NCI-H748 (cell line): ENCODE data around the gene POLH.
"Not testable (repeated sequence)": the region's sequence is repeated elsewhere in the genome, so short reads cannot be mapped to it uniquely, and the experiment has no call there.

ENCODE experiments used
- DNase-seq: peaks from one replicate; lab custom pipeline; 2025; ENCODE audit not compliant: unreplicated experiment; lab: John Stamatoyannopoulos, UW

POLH gene

DNA sequence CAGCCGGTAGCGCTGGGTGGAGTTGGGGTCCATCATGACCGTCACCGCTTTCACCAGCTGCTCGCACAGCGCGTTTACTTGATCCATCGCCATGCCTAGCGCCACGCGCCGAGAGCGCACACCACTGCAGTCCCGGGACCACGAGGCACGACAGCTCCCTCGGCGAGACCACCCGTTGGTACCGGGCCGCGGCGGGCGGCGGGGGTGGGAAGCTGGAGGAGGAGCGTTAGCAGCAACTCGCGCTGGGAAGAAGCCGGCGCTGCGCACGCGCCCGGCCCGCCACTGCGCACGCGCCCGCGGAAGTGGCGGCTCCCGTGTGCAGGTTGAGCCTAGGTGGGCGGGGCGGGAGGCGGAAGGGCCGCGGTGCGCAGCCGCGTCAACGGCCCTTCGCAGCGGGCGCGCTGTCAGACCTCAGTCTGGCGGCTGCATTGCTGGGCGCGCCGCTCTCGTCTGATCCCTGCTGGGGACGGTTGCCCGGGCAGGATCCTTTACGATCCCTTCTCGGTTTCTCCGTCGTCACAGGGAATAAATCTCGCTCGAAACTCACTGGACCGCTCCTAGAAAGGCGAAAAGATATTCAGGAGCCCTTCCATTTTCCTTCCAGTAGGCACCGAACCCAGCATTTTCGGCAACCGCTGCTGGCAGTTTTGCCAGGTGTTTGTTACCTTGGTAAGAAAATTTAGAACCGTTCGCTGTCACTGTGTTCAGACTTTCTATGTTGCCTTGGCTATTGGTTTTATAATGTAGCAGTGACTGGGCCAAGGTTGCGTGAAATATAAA, at the start of gene POLH, which contains the start of gene XPO5:
POLH (plus strand) TSS at position 414 of the 780 bp plus-strand sequence. CDS start 6,135 bp downstream, outside the sequence.
XPO5 (minus strand) TSS at position 267 of the 780 bp plus-strand sequence; CDS start at position 93, 174 bp downstream.
- peak; percentile 96 for DNase-seq

DNA sequence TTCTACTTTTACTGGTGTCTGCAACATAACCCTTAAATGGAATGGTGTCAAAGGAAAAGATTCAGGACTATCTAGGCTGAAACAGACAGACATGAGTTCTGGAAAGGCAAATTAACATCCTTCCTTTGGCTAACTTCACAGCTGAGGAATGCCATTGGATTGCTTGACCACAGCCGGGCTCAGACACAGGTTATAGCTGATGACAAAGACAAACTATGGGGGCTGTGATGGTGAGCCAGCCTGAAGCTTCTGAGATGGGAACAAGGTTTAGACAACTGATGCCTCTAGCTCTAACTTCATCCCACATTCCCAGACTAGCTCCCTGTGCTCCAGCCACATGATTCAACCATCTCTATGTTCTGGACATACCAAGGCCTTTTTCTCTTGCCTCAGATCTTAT, 43.8 kb upstream of the POLH start:
- DNase-seq: no peak

DNA sequence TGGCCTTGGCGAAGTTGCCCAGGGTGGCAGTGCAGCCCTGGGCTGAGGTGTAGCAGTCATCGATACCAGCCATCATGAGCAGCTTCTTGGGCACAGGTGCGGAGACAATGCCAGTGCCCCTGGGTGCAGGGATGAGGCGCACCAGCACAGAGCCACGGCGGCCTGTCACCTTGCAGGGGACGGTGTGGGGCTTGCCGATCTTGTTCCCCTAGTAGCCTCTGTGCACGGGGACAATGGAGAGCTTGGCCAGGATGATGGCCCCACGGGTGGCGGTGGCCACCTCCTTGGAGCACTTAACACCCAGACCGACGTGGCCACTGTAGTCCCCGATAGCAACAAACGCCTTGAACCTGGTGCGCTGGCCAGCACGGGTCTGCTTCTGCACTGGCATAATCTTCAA, 37.0 kb upstream of the POLH start:
- not testable (repeated sequence) for DNase-seq

DNA sequence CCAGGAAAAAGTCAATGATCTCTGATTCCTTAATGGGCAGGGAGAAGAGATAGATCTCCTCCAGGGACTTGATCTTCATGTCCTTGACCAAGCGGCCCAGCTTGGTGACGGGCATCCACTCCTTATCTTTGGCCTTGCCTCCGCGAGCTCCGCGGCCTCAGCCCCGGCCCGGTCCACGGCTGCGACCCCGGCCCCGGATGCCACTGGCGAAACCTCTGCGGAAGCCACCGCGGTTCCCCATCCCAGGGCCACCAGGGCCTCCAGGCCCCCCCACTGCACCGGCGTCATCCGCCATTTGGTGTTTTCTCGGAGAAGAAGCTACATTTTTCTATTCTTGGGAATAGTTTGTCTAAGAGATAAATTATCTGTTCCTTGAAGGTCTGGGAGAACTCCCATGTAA, 36.6 kb upstream of the POLH start:
- DNase-seq: not testable (repeated sequence)

DNA sequence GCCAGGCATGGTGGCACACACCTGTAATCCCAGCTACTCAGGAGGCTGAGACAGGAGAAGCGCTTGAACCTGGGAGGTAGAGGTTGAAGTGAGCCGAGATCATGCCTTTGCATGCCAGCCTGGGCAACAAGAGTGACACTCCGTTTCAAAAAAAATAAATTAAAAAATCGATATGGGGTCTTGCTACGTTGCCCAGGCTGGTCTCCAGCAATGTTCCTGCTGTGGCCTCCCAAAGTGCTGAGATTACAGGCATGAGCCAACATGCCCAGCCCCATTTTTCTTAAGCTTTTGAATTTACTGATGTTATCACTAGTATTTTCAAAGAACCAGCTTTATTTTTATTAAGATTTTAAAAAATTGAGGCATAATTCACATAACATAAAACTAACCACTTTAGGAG, 35.5 kb upstream of the POLH start:
- no peak for DNase-seq

DNA sequence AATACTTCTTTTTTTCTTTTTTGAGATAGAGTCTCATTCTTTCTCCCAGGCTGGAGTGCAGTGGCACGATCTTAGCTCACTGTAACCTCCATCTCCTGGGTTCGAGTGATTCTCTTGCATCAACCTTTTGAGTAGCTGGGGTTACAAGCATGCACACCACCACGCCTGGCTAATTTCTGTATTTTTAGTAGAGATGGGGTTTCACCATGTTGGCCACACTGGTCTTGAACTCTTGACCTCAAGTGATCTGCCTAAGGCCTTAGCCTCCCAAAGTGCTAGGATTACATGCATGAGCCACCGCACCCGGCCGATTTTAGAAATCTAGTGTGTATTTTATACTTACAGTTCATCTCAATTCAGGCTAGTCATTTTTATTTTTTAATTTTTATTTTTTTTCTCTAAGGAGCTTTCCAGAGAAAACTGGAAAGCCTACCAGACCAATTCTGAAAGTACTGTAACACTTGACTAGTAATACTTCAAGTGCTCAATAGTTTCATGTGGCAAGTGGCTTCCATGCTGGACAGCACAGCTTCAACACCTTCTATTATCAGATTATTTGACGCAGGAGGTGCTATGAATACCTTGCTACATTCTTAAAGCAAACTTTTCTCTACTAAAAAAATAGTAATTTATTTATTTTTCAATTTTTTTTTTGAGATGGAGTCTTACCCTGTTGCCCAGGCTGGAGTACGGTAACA, 34.1 kb upstream of the POLH start:
- DNase-seq: no peak

DNA sequence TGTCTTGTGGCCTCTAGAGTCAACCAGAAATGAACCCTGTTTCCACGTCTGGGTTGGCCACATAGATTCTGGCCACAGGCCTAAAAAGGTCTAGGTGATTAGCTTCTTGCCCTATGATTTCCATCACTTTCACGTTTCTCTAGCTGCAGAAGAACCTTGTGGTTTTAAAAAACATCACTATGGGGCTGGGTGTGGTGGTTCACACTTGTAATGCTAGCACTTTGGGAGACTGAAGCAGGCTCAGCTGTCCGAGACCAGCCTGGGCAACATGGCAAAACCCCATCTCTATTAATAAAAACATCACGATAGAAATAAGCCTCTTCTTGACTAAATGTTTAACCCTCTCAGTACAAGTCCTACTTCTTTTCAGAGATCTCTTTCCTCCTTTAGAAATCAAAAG, 31.5 kb upstream of the POLH start:
- DNase-seq: no peak

DNA sequence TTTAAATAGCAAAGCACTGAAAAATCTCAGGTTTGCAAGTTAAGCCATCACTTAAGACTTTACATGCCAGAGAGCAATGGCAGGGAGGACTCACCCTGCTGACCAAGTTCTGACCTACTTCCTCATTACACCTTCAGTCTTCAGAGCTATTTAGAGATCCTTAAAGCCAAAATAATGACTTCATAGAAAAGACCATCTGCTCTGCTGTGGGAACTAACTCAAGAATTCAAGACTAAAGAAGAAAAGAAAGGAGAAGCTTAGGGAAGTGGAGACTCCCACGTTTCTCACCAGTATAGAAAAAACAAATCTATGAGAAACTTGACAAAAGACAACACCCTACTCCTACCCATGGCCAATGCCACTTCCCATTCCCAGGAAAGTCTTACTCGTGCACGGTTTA, 28.8 kb upstream of the POLH start:
- no peak for DNase-seq

DNA sequence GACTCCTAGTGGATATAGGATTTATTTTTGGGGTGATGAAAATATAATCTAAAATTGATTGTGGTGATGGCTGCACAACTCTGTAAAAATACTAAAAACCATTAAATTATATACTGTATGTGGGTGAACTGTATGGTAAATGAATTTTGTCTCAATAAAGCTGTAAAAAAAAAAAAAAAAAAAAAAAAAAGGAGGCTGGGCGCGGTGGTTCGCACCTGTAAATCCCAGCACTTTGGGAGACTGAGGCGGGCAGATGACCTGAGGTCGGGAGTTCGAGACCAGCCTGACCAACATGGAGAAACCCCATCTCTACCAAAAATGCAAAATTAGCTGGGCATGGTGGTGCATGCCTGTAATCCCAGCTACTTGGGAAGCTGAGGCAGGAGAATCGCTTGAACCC, 18.4 kb upstream of the POLH start:
- not testable (repeated sequence) for DNase-seq

DNA sequence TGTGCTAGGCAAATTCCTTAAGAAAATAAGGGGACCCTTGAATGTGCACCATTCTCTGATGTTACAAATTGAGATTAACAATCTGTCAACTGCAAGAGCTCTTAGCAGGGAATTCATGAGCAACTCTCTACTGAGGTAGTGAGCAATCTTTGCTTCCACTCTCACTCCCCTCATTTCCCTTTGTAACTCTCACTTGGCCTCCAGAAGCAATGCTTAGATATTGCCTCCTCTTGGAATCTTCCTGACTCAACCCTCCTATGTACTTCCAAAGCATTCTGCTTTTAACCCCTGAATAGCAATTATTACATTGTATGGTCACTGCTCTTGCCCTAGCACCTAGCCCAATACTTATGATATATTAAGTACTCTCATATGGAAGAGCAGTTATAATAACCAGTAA, 16.7 kb upstream of the POLH start:
- DNase-seq: no peak

DNA sequence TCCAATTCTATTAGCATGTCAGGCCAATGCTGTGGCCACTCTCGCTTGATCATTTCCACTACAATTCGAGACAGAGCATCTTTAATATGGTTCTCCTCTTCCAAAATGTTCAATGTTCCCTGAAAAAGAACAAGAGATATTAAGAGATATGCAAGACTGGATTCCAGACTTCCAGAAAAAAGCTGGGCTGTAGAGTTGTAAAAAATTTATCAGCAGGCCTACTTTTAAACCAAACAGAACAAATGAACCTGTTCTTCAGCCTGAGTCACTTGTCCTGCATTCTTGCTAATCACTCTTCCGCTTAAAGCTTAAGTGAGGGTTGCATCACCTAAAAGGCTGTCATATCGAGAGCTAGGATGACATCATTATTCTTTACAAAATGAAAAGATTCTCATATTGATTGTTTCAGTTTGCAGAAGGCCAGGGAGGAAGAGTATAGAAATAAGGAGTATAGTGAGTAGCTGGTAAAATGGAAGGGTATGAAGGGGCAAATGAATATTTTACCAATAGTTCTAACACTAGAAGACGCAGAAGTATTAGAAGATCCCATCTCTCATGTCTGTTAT, 5.0 kb upstream of the POLH start:
- no peak for DNase-seq

DNA sequence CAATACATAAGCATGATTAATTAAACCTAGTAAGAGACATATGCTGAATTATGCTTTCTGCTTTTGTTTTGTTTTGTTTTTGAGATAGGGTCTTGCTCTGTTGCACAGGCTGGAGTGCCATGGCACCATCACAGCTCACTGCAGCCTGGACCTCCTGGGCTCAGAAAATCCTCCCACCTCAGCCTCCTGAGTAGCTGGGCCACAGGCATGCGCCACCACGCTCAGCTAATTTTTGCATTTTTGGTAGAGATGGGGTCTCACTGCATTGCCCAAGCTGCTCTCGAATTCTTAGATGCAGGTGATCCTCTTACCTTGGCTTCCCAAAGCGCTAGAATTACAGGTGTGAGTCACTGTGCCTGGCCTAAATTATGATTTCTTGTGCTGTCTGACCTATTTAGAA, 4.0 kb upstream of the POLH start:
- no peak for DNase-seq

DNA sequence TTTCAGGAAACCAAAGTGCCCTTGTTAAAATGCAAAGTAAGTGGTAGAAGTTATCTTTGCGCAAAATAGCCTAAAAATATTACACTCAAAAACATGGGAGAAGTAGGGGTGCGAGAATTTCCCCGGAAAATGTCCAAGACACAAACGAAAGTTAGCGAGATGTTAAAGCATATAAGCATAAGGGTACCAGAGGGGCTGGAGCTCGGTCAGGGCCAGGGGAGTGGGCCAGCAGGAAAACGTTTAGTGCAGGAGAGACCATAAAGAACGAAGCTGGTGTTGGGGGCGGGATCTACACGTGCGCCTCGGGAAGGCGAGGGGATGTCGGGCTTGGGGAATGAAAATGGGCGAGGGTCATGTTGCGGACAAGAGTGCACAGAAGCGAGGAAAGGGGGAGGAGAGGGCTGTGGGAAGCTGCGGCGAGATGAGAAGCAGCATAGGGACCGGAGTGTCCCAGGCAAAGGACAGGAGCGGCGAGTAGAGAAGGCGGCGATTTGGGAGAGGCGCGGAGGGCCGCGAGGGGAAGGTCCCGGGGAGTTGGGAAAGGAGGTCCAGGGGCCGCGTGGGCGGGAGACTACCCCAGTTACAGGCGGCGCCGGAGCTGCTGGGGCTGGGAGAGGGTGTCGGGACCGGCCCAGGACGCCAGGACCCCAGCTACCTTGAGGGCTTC, 747 bp upstream of the POLH start:
- DNase-seq: peak; percentile 71

DNA sequence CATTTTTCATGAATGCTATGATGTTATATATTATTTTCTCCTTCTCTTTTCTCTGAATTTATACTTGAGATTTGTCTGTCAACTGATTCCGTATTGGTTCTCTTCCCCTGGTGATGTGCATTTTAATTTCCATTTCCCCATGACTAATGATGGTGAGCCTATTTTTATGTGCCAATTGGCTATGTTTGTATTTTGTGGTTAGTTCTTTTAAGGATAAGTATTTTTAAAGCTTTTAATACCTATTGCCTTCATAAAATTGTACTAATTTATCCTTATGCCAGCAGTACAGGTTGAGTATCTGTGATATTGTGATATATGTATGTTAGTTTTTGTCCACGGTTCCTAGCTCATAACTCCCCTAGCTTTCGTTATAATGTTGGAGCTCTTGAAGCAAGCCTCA, 2.8 kb downstream of the POLH start:
- no peak for DNase-seq

DNA sequence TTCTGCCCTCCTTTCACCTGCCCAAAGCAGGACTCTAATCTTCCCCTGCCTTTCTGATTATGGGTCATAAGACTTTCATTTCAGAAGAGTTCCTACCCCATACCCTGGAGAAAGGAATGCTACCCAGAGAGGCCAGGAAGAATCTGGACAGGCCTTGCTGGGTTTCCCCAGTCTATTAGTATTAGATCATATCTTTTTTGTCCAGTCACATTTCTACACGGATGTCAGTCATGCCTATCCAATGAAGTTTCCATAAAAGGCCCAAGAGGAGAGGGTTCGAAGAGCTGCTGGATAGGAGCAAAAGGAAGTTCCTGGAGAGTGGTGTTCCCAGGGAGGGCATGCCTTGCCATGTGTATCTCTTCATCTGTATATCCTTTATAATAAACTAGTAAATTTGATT, 3.2 kb downstream of the POLH start:
- no peak for DNase-seq

DNA sequence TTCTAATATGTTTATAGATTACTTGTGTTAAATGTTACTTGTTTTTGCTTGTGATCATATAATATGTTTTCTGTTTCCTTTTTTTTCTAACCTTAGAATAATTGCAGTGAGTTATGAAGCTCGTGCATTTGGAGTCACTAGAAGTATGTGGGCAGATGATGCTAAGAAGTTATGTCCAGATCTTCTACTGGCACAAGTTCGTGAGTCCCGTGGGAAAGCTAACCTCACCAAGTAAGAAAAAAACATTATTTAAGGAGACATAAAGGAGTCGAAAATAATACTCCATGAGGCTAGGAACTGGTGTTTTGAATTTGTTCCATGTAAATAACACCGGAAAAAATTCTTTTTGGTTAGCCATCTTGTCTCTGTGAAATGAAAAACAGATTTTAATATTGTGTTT, 6.9 kb downstream of the POLH start:
- no peak for DNase-seq

DNA sequence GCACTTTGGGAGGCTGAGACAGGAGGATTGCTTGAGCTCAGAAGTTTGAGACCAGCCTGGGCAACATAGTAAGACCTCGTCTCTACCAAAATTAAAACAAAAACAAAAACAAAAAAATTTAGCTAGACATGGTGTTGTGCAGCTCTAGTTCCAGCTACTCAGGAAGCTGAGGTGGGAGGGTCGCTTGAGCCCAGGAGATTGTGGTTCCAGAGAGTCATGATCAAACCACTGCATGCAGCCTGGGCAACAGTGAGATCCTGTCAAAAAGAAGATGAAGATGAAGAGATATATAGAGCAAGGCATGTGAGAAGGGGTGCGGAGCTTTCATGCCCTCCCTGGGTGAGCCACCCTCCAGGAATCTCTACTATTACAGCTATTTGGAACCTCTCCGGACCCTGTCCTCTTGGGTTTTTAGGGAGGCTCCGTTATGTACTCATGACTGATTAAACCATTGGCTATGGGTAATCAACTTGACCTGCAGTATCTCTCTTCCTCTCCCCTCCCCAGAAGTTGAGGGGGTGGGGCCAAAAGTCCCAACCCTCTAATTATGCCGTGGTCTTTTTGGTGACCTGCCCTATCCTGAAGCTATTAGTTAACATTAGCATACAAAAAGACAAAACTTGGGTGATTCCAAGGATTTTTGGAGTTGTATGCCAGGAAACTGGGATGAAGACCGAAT, 9.0 kb downstream of the POLH start:
- no peak for DNase-seq

DNA sequence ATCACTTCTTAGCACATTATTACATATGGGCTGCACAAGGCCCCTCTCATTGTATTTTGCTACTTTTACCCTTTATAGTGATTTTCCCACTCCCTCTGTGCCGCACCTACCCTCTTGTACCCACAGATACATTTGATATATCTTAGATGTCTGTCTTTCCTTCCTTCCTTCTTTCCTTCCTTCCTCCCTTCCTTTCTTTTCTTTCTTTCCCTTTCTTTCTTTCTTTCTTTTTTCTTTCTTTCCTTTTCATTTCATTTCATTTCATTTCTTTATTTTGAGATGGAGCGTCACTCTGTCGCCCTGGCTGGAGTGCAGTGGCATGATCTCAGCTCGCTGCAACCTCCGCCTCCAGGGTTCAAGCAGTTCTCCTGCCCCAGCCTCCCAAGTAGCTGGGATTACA, 12.2 kb downstream of the POLH start:
- DNase-seq: no peak

DNA sequence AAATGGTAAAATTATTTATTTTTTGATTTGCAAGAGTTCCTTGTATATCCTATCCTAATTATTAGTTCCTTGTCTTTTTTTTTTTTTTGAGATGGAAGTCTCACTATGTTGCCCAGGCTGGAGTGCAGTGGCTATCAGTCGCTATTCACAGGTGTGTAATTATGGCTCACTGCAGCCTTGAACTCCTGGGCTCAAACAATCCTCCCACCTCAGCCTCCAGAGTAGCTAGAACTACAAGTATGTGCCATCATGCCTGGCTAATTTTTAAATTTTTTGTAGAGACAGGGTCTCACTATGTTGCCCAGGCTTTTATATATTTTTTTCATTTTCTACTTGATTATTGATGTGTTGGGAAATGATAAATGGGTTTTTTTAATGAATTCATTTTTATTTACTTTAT, 13.6 kb downstream of the POLH start:
- DNase-seq: not testable (repeated sequence)

DNA sequence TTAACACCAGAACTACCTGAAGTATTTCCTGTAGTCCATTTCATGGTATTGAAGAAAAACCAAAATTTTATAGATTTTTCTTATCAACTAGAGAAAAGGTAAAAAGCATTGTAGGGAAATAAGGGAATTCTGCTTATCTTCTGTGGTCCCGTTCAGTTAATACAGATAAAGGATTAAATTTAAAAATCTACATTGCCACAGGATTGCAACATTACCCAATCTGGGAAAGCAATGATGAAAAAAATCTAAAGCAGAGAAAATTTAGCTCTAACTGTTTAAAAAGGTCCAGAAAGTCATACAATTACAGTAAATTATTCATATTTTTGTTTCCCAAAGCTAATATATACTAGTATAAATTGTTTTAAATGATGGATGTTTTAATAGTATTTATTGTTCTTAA, 18.0 kb downstream of the POLH start:
- DNase-seq: no peak

DNA sequence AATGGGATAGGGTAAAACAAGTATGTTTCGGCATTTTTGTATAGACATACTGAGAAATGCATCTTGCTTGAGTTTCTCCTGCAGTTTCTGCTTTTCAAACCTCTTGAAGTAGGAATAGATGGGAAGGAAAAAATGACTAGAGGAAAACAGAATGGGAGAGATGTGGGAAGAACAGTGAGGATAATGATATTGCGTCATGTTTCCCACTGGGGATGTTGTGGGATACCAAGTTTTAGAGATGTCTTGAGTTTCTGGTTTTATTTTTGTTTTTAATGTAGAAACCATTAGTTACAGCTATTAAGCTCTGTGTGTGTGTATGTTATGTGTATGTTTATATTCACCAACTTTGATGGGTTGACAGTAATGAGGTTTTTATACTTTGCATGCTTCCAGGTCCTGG, 24.6 kb downstream of the POLH start:
- DNase-seq: no peak
